Kidney tubule cell (primary cell): Measurements from ENCODE around the gene SEL1L3.
"Not testable (repeated sequence)": the region's sequence is repeated elsewhere in the genome, so short reads cannot be mapped to it uniquely, and the experiment has no call there.

Experiments
- DNase-seq: peaks from one replicate; pipeline ENCODE4 v3.0.0-alpha.2; 2018; ENCODE audit warnings: low spot score

Gene SEL1L3

GRCh38 chr4:25862411-25863346 lies at the start of gene SEL1L3:
Gene SEL1L3 (minus strand): TSS chr4:25862988. CDS start chr4:25862836, 152 bp downstream.
- peak; percentile 71 for DNase-seq

GRCh38 chr4:25911356-25911755 lies 48.6 kb upstream of the SEL1L3 start:
- DNase-seq = no peak

DNA sequence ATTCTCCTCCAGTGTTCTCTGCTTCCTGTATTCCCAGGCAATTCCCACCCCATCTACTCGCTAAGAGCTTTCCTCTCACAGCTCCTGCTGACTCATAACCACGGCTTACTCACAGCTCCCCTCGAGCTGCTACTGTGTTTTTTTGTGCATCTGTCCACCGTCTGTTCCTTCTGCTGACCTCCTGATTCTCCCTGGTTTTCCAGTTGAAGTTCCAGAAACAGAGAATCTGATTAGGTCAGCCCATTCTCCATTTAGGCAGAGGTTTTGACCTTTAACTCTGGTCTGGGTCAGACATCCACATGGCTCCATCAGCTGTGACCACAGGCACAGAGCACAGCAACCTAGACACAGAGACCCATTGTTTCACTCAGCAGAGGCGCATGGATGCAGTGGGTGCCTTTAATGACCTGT lies 45.7 kb upstream of the SEL1L3 start:
- DNase-seq = peak; percentile 93

- not testable (repeated sequence) for DNase-seq
These were observed 43.3 kb upstream of the SEL1L3 start for GRCh38 chr4:25906113-25906512.

DNA sequence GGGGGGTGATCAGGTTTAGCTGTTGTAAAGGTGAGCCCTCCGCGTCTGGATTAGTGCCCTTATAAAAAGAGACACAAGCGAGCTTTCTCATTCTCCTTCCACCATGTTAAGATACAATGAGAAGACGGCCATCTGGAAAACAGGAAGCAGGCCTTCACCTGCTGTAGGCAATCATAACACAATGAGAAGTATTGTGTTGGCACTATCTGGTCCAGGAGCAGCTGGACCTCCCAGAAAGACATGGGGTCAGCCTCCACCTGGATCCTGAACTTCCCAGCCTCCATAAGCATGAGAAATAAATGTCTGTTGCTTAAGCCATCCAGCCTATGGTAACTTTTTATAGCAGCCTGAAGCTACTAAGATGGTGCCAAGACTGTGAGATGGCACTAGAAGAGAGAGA lies 42.6 kb upstream of the SEL1L3 start:
- no peak for DNase-seq

DNA sequence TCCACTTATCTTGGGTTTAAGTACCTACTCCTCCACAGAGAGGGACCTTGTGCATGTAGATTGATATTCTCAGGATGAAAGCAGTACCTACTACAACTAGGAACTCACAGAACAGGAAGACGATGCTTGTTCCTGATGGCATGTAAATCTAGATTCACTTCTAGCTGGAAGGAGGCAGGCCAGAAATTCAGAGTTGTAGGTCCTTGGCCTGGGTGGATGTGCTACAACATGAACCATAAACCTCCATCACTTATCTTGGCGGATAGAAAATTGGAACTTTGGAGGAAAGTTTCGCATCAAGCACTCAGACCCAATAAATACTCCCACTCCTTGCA lies 41.9 kb upstream of the SEL1L3 start:
- DNase-seq = no peak

DNA sequence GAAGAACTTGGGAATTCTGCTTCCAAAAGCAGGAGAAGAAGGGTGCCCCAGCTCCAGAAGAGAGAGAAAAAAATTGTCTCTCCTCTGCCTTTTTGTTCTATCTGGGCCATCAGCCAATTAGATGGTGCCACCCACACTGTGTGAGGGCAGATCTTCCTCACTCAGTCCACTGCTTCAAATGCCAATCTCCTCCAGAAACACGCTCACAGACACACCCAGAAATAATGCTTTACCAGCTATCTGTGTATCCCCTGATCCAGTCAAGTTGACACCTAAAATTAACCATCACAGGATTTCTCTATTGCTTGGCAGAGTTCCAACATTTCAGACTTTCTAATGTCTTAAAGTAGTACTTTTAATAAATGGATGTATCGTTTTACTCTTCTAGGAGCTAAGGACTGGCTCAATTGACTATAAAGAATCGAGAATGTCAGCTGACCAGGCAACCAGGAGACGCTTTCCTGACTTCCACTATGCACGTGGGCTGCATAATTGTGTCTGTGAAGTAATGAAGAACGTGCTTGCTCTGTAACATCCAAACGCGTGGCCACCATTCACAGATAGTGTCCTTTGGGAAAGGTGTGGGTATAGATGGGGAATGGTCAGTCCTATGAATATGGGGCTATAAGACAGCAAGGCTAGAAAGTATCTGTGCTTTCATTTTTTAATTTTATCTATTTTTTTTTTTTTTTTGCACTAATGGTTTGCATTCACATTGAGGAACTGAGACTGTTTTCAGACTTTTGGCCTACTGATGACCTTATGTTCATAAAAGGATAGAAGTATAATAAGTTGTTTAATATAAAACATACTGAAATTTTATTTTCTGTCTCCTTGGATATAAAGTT lies 41.3 kb upstream of the SEL1L3 start:
- no peak for DNase-seq

- no peak for DNase-seq
These were observed 38.2 kb upstream of the SEL1L3 start for GRCh38 chr4:25901030-25901430.

- DNase-seq = no peak
These were observed 37.5 kb upstream of the SEL1L3 start for GRCh38 chr4:25900310-25900709.

- peak; percentile 43 for DNase-seq
These were observed 34.2 kb upstream of the SEL1L3 start for GRCh38 chr4:25896776-25897539.

GRCh38 chr4:25892796-25893195 lies 30.0 kb upstream of the SEL1L3 start:
- DNase-seq = no peak

- DNase-seq = no peak
These were observed 28.0 kb upstream of the SEL1L3 start for GRCh38 chr4:25890571-25891485.

DNA sequence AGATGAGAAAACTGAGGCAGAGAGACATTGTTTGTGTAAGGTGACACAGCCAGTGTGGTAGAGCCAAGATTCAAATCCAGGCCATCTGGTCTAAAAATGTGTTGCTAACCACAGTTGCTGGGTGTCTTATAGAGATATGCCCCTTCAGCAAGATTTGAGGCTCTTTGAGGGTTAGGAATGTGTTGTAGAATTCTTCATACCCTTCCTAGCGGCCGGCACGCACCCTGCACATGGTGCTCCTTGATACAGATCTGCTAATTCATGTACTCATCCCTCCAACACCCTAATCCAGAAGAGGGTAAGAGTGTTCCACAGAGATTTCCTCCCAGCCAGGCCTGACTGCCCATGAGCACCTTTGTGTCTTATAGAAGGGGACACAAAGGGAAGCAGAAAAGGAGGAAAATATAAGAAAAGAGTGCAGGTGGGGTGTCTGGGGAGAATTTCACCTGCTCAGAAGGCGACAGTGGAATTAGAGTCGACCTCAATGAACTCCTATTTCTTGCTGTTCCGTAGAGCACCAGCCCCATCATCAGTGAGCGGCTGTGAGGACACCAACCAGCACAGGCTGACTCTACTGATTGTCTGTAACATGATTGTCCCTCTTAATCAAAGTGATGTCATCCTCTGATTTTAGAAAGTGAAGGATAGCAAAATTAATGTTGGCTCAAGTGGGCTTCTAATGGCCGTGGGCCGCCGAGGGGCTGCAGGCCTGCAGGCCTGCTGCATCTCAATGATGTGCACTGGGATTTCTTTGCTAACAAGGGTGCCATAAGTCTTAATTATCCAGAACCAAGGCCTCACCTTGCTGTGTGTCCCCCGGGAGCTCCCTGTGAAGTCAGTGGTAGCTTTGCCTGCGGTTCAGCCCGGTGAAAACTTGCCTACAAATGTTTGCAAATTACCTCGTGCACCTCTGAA lies 27.1 kb upstream of the SEL1L3 start:
- no peak for DNase-seq

DNA sequence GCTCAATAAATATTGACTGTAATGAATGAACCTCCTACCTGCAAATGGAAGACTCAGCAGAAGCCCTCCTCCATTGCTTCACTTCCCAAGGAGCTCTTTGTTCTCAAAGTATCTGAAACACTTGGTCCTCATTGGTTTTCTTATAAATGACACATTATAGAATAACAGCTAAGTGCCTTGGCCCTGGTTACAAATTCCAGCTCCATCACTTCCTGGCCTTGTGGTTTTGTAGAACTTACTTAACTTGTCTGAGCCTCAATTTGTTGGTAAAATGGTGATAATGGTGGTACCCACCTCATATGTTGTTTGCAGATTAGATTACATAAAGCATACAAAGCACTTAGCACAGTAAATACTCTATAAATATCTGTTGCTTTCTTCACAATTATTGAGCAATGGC lies 26.0 kb upstream of the SEL1L3 start:
- DNase-seq = peak; percentile 46

DNA sequence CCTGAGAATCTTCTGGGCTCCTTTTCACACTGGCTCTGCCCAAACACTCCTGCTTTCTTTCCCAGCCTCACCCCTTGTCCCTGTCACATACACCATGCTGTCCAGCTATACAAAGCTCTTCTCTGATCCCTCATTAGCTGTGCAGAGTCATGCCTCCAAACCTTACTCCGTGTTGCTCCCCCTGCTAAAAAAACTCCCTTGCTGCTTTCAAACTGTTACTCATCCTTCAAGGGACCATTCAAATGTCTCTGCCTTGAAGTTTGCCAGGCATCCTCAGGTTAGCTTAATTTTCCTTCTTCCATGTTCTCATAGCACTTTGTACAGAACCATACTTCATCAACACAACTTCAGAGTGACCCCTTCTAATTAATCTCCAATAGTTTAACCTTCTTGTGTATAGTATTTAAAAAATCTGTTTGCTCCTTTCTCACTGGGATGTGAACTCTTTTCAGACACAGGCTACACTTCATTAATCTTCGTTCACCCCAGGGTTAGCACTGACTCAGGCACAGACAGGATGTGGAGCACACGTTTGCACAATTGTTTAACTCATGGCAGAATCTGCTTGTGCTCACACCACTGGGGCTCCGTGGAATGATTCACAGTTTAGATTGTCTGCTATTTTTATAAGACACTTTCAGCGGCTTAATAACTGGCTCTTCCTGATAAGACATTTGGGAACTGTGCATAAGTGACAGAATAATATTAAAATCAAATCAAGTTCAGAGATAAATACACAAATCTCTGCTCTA lies 21.4 kb upstream of the SEL1L3 start:
- peak; percentile 87 for DNase-seq

DNA sequence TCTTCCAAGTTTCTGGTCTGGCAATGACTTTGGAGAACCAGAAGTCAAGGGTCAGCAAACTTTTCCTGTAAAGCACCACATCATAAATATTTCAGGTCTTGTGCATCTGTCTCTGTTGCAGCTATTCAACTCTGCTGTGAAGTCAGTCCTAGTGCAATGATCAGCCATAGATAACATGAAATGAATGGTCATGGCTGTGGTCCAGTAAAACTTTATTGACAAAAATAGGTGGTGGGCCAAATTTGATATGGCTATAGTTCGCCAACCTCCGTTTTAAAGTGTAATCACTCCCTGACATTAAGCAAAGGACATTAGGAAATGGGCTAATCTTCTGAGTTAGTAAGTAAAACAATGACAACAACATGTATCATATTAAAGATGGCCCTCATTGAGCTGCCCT lies 20.8 kb upstream of the SEL1L3 start:
- no peak for DNase-seq

GRCh38 chr4:25882226-25882625 lies 19.4 kb upstream of the SEL1L3 start:
- no peak for DNase-seq

- no peak for DNase-seq
These were observed 18.4 kb upstream of the SEL1L3 start for GRCh38 chr4:25881193-25881592.

DNA sequence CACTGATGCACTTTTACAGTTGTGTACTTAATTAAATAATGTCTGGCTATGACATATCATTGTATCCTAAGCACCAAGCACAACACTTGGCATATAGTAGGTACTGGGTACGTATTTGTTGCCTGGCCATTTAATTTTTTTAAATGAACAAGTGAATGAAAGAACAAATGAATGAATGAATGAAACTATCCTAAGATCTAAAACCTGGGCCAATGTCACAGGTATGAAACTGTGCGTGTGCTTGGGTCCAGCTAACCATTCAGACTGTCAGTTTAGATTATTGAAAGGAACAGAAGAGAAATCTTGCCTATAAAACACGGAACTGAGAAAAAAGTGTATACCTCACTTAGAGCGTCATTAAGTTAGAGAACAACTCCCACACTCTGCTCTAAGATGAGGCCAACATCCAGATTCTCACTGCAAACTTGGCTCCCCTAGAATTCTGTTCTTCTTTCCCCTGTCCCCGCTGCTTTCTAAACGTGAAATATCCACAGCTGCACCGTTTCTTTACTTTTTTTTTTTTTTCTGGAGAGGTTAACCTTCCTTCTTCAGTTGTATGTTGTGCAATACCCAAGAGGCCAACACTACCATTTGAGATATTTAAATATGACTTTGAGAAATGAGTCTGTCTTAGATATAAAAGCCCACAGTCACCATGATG lies 17.3 kb upstream of the SEL1L3 start:
- no peak for DNase-seq
